ENCODE measurements around the gene TSPAN1. TPM values are rescaled to one million over a fixed set of nuclear protein-coding genes. Genes with fewer than 3 reads are reported as not detected.
"Not testable (repeated sequence)": the region's sequence is repeated elsewhere in the genome, so short reads cannot be mapped to it uniquely, and the experiment has no call there.

Gene TSPAN1
- total RNA-seq, 5 donors from 2014 or later (not counting 1 experiment from before 2014, with no cell fraction given): 0.53 to 0.54 TPM; not detected in 3

GRCh38 chr1:46218443-46218842, 43.6 kb downstream of the TSPAN1 start:
- ATAC-seq (replicated peaks in 1 of 4) (no peak), DNase-seq (no peak)
- Histone ChIP-seq H3K9me3 (no peaks in the 10 kb centered on the region), H3K36me3 (ENCODE audit: control insufficient read depth in 2 of 2, extremely low read depth in 1 of 2, insufficient read depth in 1 of 2, low read length in 1 of 2) (no peaks in the 10 kb centered on the region), H3K4me1 (ENCODE audit: control insufficient read depth in 1 of 2, extremely low read depth in 1 of 2, insufficient read depth in 2 of 2, low read length in 2 of 2) (no peaks in the 10 kb centered on the region), H3K27me3 (replicated peaks in 1 of 2; ENCODE audit: control insufficient read depth in 2 of 2, extremely low read depth in 1 of 2, insufficient read depth in 2 of 2, low read length in 1 of 2) (peaks cover 0 to 9% of the 10 kb centered on the region in 2 experiments), H3K4me3 (ENCODE audit: control insufficient read depth in 1 of 2, extremely low read depth in 1 of 2, low read length in 1 of 2) (no peak overlapping the region), H3K27ac (ENCODE audit: low read length) (no peak overlapping the region)
- Mint-ChIP-seq H3K27ac (no peak overlapping the region), H3K4me1 (peaks cover under 1 to 1% (median 1%) of the 10 kb centered on the region in 3 donors), H3K4me3 (no peak overlapping the region), H3K9me3 (no peaks in the 10 kb centered on the region), H3K27me3 (peaks cover 0 to 4% of the 10 kb centered on the region in 2 donors), H3K36me3 (no peaks in the 10 kb centered on the region)
- WGBS (ENCODE audit: insufficient coverage): 82% methylated on average over 6 of the region's 8 CpGs
- ChIA-PET CTCF (no interaction called here), POLR2A (interaction anchor here in 1 of 2 donors (0.5 kb wide), 1 partner anchor 130 kb away, joined by 5 read pairs; no protein-coding TSS in a partner anchor)

GRCh38 chr1:46219551-46220520, 44.9 kb downstream of the TSPAN1 start:
- Histone ChIP-seq H3K9me3 (no peaks in the 10 kb centered on the region), H3K4me1 (ENCODE audit: control insufficient read depth in 1 of 2, extremely low read depth in 1 of 2, insufficient read depth in 2 of 2, low read length in 2 of 2) (peaks cover 0 to 3% of the 10 kb centered on the region in 2 experiments), H3K36me3 (ENCODE audit: control insufficient read depth in 2 of 2, extremely low read depth in 1 of 2, insufficient read depth in 1 of 2, low read length in 1 of 2) (no peaks in the 10 kb centered on the region), H3K27ac (ENCODE audit: low read length) (no peak overlapping the region), H3K27me3 (replicated peaks in 1 of 2; ENCODE audit: control insufficient read depth in 2 of 2, extremely low read depth in 1 of 2, insufficient read depth in 2 of 2, low read length in 1 of 2) (peaks cover 0 to 12% of the 10 kb centered on the region in 2 experiments), H3K4me3 (ENCODE audit: control insufficient read depth in 1 of 2, extremely low read depth in 1 of 2, low read length in 1 of 2) (no peak overlapping the region)
- H3K4me1 Mint-ChIP-seq: peaks cover 2 to 5% (median 3%) of the 10 kb centered on the region in 3 donors
- H3K9me3 Mint-ChIP-seq: no peaks in the 10 kb centered on the region
- no peak overlapping the region for H3K4me3 Mint-ChIP-seq
- ChIA-PET POLR2A (interaction anchor here in 1 of 2 donors (0.6 kb wide), 1 partner anchor 142 kb away, joined by 3 read pairs; no protein-coding TSS in a partner anchor), CTCF (interaction anchor here (0.6 to 0.7 kb wide), 2 partner anchors 10 to 397 kb away, joined by 3 to 4 read pairs; partner anchors contain the start of gene MOB3C (in 1 of the 2))
- peaks cover 0 to 4% of the 10 kb centered on the region in 2 donors for H3K27me3 Mint-ChIP-seq
- no peaks in the 10 kb centered on the region for H3K36me3 Mint-ChIP-seq
- ATAC-seq (replicated peaks in 1 of 4): no peak
- no peak for DNase-seq
- 88% methylated on average over 15 of the region's 18 CpGs for WGBS (ENCODE audit: insufficient coverage)
- H3K27ac Mint-ChIP-seq: no peak overlapping the region

GRCh38 chr1:46220808-46221207, 45.9 kb downstream of the TSPAN1 start:
- POLR2A ChIA-PET: no interaction called here
- ATAC-seq (replicated peaks in 1 of 4) (no peak), DNase-seq (no peak)
- Histone ChIP-seq H3K4me3 (ENCODE audit: control insufficient read depth in 1 of 2, extremely low read depth in 1 of 2, low read length in 1 of 2) (no peak overlapping the region), H3K9me3 (no peaks in the 10 kb centered on the region), H3K4me1 (ENCODE audit: control insufficient read depth in 1 of 2, extremely low read depth in 1 of 2, insufficient read depth in 2 of 2, low read length in 2 of 2) (peaks cover 0 to 3% of the 10 kb centered on the region in 2 experiments), H3K27ac (ENCODE audit: low read length) (no peak overlapping the region), H3K36me3 (ENCODE audit: control insufficient read depth in 2 of 2, extremely low read depth in 1 of 2, insufficient read depth in 1 of 2, low read length in 1 of 2) (no peaks in the 10 kb centered on the region), H3K27me3 (replicated peaks in 1 of 2; ENCODE audit: control insufficient read depth in 2 of 2, extremely low read depth in 1 of 2, insufficient read depth in 2 of 2, low read length in 1 of 2) (peaks cover 0 to 9% of the 10 kb centered on the region in 2 experiments)
- H3K9me3 Mint-ChIP-seq: no peaks in the 10 kb centered on the region
- CTCF ChIA-PET: interaction anchor here in 1 of 2 donors (0.6 to 1.2 kb wide), 2 partner anchors 184 to 331 kb away, joined by 3 read pairs; no protein-coding TSS in a partner anchor
- H3K27me3 Mint-ChIP-seq: peaks cover 0 to 4% of the 10 kb centered on the region in 2 donors
- H3K4me3 Mint-ChIP-seq: no peak overlapping the region
- H3K27ac Mint-ChIP-seq: no peak overlapping the region
- H3K4me1 Mint-ChIP-seq: peaks cover 2 to 5% (median 3%) of the 10 kb centered on the region in 3 donors
- no CpG with 5 or more reads among the region's 3 CpGs for WGBS (ENCODE audit: insufficient coverage)
- H3K36me3 Mint-ChIP-seq: no peaks in the 10 kb centered on the region

GRCh38 chr1:46221749-46222148, 46.9 kb downstream of the TSPAN1 start:
- Mint-ChIP-seq H3K27me3 (peaks cover 0 to 3% of the 10 kb centered on the region in 2 donors), H3K4me1 (peaks cover 2 to 5% (median 3%) of the 10 kb centered on the region in 3 donors), H3K4me3 (no peak overlapping the region), H3K27ac (no peak overlapping the region), H3K9me3 (no peaks in the 10 kb centered on the region), H3K36me3 (no peaks in the 10 kb centered on the region)
- no peaks in the 10 kb centered on the region for H3K36me3 ChIP-seq (ENCODE audit: control insufficient read depth in 2 of 2, extremely low read depth in 1 of 2, insufficient read depth in 1 of 2, low read length in 1 of 2)
- ATAC-seq (replicated peaks in 1 of 4) (no peak), DNase-seq (no peak)
- POLR2A ChIA-PET: no interaction called here
- H3K9me3 ChIP-seq: no peaks in the 10 kb centered on the region
- no peak overlapping the region for H3K27ac ChIP-seq (ENCODE audit: low read length)
- H3K4me3 ChIP-seq (ENCODE audit: control insufficient read depth in 1 of 2, extremely low read depth in 1 of 2, low read length in 1 of 2): no peak overlapping the region
- CTCF ChIA-PET: interaction anchor here in 1 of 2 donors (1.2 kb wide), 1 partner anchor 185 kb away, joined by 3 read pairs; no protein-coding TSS in a partner anchor
- H3K27me3 ChIP-seq (replicated peaks in 1 of 2; ENCODE audit: control insufficient read depth in 2 of 2, extremely low read depth in 1 of 2, insufficient read depth in 2 of 2, low read length in 1 of 2): peaks cover 0 to 7% of the 10 kb centered on the region in 2 experiments
- 67% methylated on average over 3 of the region's 4 CpGs for WGBS (ENCODE audit: insufficient coverage)
- H3K4me1 ChIP-seq (ENCODE audit: control insufficient read depth in 1 of 2, extremely low read depth in 1 of 2, insufficient read depth in 2 of 2, low read length in 2 of 2): peaks cover 0 to 3% of the 10 kb centered on the region in 2 experiments

- ChIA-PET POLR2A (interaction anchor here in 1 of 2 donors (0.6 kb wide), 1 partner anchor 546 kb away, joined by 8 read pairs; no protein-coding TSS in a partner anchor), CTCF (interaction anchor here (0.7 to 1.8 kb wide), 11 partner anchors 9 to 227 kb away, joined by 3 to 12 read pairs (median 4); partner anchors contain the start of gene LURAP1 (in 1 of the 2))
- 100% methylated on average over 6 of the region's 11 CpGs for WGBS (ENCODE audit: insufficient coverage)
- not testable (repeated sequence) for DNase-seq; H3K27me3 ChIP-seq (replicated peaks in 1 of 2; ENCODE audit: control insufficient read depth in 2 of 2, extremely low read depth in 1 of 2, insufficient read depth in 2 of 2, low read length in 1 of 2); H3K27me3 Mint-ChIP-seq; H3K36me3 ChIP-seq (ENCODE audit: control insufficient read depth in 2 of 2, extremely low read depth in 1 of 2, insufficient read depth in 1 of 2, low read length in 1 of 2); H3K4me1 Mint-ChIP-seq; H3K27ac ChIP-seq (ENCODE audit: low read length); H3K4me3 Mint-ChIP-seq; H3K9me3 ChIP-seq; H3K27ac Mint-ChIP-seq; H3K4me3 ChIP-seq (ENCODE audit: control insufficient read depth in 1 of 2, extremely low read depth in 1 of 2, low read length in 1 of 2); H3K4me1 ChIP-seq (ENCODE audit: control insufficient read depth in 1 of 2, extremely low read depth in 1 of 2, insufficient read depth in 2 of 2, low read length in 2 of 2); H3K9me3 Mint-ChIP-seq; H3K36me3 Mint-ChIP-seq
- peak in 1 of 4 experiments; percentile 32 for ATAC-seq (replicated peaks in 1 of 4)
Observed at GRCh38 chr1:46223055-46223454, 48.2 kb downstream of the TSPAN1 start.

- Histone ChIP-seq H3K4me3 (ENCODE audit: control insufficient read depth in 1 of 2, extremely low read depth in 1 of 2, low read length in 1 of 2) (no peak overlapping the region), H3K9me3 (no peaks in the 10 kb centered on the region), H3K27ac (ENCODE audit: low read length) (no peak overlapping the region), H3K36me3 (ENCODE audit: control insufficient read depth in 2 of 2, extremely low read depth in 1 of 2, insufficient read depth in 1 of 2, low read length in 1 of 2) (no peaks in the 10 kb centered on the region), H3K4me1 (ENCODE audit: control insufficient read depth in 1 of 2, extremely low read depth in 1 of 2, insufficient read depth in 2 of 2, low read length in 2 of 2) (peaks cover 0 to 3% of the 10 kb centered on the region in 2 experiments), H3K27me3 (replicated peaks in 1 of 2; ENCODE audit: control insufficient read depth in 2 of 2, extremely low read depth in 1 of 2, insufficient read depth in 2 of 2, low read length in 1 of 2) (peaks cover 0 to 7% of the 10 kb centered on the region in 2 experiments)
- ATAC-seq (replicated peaks in 1 of 4) (peak; percentile 80 to 95 (median 92)), DNase-seq (peak in 34 of 35 experiments; percentile 6 to 80 (median 45))
- H3K4me1 Mint-ChIP-seq: peaks cover 2 to 5% (median 3%) of the 10 kb centered on the region in 3 donors
- CTCF ChIA-PET: interaction anchor here (0.6 to 1.8 kb wide), 19 partner anchors 9 to 1194 kb away, joined by 3 to 12 read pairs (median 4); partner anchors contain the start of genes LURAP1 (in 1 of the 2) and POMGNT1 (in 1 of the 2)
- no peaks in the 10 kb centered on the region for H3K36me3 Mint-ChIP-seq
- no peak overlapping the region for H3K27ac Mint-ChIP-seq
- POLR2A ChIA-PET: interaction anchor here (0.6 kb wide), 2 partner anchors 35 to 546 kb away, joined by 8 to 10 read pairs; no protein-coding TSS in a partner anchor
- 8% methylated on average over 4 of the region's 6 CpGs for WGBS (ENCODE audit: insufficient coverage)
- no peak overlapping the region for H3K4me3 Mint-ChIP-seq
- H3K9me3 Mint-ChIP-seq: no peaks in the 10 kb centered on the region
- no peaks in the 10 kb centered on the region for H3K27me3 Mint-ChIP-seq
Observed at GRCh38 chr1:46223472-46223943, 48.6 kb downstream of the TSPAN1 start.
